GM21737 (cell line): ENCODE results near the gene APOM.

Source experiments
- ATAC-seq: cut with Tn5 transposase; IDR thresholded peaks from one replicate; pipeline ENCODE4 v1.9.1; 2021; ENCODE audit warnings: mild to moderate bottlenecking, moderate library complexity; ENCODE audit not compliant: unreplicated experiment

Gene APOM

DNA sequence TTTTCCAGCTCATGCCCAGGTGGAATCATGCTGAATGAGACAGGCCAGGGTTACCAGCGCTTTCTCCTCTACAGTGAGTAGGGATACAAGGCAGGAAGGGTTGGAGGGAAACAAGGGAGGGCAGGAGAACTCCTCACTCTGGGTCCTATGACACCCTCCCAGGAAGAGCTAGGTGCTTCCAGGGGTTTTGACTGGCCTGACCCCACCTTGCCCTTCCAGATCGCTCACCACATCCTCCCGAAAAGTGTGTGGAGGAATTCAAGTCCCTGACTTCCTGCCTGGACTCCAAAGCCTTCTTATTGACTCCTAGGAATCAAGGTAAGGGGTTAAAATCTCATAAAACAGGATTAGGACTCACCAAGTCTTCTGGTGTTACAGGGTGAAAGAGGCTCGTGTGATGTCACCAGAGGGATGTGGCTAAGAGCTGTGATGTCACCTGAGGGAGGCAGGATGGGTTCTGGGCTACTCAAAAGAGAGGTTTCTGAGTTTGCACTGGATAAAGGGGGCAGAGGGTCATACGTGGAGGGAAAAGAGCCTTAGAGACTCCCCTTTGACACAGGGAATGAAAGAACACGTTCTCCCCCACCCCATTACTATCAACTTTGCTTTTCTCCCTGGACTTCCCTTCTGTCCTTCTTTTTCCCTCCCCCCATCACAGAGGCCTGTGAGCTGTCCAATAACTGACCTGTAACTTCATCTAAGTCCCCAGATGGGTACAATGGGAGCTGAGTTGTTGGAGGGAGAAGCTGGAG lies 1.9 kb downstream of the APOM start:
- no peak for ATAC-seq

DNA sequence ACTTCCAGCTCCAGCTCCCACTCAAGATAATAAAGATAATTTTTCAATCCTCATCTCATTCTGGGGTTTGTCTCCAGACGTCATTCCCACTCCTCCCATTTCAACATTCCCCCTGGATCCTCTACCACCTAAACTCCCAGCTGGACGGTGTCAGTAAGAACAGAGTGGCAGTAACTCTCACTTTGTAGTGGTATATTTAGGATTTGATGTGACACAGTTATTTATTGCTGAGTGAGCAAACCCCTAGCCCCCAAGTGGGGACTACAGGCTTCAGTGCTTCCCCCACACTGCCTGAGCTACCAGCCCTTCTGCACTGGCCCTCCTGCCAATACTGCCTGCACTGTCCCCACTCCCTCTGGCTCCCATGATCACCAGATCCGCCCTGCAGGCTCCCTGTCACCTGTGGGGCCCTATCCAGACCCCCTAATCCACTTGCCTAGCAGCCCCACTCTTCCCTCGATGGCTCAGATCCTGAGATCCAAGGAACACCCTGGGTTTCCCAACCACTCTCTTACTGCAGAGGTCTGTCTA lies 2.5 kb downstream of the APOM start:
- ATAC-seq, result no peak

DNA sequence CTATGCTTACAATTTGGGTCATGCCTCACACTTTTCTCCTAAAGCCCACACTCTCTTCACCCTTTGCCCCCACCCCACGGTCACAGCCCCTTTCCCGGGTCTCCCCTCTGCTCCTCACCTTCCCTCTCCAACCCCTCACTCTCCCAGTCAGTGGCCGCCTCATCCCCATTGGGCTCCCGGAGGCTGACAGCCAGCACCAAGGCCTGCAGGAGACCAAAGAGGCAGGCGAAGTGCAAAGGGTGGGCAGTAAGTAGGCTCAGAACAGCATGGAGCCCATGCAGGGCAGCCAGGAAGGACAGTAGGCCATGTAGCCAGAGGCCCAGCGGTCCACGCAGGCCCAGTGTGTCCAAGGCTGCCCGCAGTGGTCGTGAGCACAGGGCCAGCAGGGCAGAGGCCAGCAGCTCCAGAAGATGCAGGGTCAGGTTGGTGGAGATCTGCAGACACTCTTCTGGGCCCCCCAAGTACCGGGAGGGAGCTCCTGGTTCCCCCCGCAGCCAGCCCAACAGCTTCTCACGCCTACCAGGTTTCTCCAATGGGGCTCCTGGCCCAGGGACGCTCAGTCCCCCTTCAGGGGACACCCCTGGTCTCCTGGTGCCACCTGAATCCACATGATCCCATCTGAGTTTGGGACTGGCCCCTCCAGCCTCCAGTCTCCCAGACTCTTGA lies 3.4 kb downstream of the APOM start:
- no peak for ATAC-seq

DNA sequence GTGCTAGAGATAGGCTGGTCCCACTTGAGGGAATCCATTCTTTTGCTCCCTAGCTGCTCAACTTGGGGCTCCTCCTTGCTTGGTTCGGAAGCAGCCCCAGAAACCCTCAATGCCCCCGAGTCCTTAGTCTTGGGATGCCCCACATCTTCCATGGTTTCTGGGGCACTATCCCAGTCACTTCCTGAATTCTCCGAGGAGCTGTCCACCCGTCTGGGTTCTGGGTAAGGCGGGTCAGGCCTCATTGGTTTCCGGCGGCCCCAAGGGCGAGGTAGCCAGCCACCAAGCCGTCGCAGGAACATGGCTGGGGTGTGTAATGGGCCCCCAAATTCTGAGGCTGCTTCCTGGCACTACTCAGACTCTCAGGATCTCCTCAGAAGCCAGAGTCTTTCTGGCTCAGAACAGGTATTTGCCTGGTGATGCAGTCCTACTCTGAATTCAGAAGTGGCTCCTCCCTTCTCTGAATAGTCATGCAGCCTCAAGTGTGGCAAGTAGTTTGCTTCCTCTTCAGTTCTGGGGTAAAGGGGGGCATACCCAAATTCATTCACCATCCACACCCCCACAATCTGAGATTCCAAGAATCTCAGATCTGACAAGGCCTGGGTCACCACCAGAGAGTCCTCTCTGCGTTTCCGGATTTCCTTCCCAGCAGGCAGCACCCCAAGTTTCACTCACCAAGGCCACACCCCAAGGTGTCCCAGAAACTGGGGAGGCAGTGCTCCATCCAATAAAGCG lies 4.1 kb downstream of the APOM start:
- no peak for ATAC-seq

DNA sequence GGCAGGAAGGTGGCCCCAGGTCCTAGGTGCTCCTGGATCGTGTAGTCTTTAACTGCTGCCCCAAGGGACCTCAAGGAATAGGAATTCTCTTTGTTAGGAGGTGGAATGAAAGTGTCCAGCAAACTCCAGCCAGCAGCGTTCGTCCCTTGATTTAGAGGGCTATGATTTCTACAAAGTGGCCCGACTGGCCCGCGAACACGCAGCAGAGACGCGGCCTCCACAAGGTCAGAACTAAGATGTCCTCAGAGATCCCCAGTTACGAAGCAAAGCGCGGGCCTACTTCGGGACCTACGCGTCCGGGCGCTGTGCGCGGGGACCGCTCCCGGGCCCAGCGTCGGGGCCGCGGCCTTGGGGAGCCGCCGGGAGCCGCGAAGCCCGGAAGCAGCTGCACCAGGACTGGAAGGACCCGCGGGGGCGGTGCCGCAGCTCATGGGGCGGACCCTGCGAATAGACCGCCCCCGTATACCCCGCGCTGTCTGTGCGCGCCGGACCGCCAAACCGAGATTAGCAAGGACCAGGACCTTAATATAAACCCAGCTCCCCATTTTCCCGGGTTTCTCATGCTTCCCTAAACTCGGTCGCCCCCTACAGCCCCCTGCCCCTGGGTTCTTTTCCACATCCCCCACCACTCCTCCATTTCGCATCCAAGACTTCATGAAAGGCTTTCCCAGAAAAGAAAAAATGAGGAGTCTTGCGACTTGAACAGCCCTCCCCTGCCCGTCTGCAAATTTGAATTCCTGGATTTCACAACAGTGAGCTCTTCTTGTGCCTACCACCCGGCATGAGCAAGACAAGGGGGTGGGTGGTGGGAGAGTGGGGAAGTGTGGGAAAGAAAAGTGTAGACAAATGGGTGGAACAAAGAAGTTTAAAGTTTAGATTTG lies 4.9 kb downstream of the APOM start, which contains the start of gene C6orf47:
C6orf47 (minus strand) TSS at position 398 of the 881 bp plus-strand sequence. CDS start 831 bp downstream, outside the sequence.
- peak; percentile 35 for ATAC-seq

DNA sequence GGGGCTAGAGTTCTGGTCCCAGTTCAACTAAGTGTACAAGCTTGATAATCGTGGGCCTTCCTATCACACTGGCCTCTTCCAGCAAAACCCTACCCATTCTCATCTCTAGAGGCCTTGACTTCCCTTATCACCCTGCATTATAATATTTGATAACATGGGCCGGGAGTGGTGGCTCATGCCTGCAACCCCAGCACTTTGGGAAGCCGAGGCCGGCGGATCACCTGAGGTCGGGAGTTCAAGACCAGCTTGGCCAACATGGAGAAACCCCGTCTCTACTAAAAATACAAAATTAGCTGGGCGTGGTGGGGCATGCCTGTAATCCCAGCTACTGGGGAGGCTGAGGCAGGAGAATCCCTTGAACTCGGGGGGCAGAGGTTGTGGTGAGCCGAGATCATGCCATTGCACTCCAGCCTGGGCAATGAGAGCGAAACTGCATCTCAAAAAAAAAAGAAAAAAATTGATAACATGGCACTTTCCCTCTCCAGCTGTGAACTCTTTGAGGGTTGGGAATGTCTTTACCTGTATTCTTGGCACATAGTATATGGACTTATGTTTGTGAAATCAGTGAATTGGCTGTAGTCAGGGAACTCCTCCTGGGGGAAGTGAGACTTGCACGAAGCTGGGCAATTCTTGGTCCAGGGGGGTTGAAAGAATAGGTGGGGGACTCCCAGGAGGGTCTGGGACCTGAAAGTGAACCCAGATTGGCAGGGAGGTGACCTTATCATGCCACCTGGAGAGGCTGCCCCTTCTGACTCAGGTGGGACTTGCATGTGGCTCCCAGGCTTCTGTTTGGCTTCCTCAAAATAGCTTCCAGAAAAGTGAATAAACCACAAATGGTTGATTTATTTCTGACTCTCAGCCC lies 5.8 kb downstream of the APOM start:
- no peak for ATAC-seq

DNA sequence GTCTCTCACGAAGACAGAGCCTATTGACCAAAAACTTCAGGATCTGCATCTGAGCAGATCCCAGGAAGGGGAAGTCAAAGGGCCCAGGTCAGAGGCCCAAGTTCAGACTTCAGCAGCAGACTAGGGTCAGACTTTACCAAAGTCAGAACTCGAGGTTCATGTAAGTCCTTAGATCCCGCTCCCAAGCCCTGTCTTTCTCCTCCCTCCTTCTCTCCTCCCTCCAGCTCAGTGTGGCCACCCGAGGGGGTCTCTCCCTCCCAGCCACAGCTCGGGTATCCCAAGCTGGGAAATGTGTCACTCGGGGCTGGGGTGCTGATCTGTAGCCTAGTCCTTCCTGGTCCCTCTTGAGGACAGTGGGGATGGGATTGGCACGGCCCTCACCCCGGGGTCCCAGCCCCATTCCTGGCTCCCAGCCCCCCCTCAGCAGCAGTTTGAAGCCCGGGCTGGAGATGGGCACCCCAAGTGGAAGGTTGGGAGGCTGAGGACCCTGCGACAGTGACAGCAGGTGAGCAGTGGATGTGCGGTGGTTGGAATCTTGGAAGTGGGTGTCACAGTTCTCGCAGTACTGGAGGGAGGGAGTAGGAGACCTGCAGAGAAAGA lies 6.5 kb downstream of the APOM start:
- ATAC-seq, result no peak

DNA sequence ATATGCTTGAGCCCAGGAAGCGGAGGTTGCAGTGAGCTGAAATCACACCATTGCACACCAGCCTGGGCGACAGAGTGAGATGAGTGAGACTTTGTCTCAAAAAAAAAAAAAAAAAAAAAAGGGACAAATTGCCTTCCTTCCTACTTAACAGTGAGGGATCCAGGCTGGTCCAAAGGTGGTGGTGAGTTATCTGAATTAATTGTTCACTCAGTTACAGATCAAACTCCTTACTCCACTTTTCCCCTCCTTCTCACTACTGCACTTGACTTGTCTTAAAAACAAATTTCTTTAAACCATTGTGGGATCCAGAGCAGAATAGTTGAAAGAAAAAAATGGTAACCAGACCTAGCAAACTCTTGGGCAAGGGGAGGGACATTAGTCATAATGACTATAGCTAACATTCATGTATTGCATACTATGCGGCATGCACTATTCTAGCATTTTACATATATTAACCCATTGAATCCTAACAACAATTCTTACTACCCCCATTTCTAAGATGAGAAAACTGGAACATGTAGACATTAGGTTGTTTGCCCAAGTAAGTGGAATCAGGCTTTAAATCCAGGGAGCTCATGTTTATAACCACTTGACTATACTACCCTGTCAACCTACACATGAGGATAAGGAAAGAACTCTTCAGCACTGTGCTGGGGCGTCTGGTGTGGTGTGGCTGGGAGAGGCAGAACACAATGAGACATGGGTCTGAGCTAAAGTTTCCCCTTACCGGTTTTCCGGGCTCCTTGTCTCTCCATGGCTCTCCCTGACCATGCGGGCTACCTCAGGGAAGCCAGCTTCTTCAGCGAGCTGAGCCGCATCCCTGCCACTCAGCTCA lies 7.6 kb downstream of the APOM start:
- ATAC-seq, result no peak

DNA sequence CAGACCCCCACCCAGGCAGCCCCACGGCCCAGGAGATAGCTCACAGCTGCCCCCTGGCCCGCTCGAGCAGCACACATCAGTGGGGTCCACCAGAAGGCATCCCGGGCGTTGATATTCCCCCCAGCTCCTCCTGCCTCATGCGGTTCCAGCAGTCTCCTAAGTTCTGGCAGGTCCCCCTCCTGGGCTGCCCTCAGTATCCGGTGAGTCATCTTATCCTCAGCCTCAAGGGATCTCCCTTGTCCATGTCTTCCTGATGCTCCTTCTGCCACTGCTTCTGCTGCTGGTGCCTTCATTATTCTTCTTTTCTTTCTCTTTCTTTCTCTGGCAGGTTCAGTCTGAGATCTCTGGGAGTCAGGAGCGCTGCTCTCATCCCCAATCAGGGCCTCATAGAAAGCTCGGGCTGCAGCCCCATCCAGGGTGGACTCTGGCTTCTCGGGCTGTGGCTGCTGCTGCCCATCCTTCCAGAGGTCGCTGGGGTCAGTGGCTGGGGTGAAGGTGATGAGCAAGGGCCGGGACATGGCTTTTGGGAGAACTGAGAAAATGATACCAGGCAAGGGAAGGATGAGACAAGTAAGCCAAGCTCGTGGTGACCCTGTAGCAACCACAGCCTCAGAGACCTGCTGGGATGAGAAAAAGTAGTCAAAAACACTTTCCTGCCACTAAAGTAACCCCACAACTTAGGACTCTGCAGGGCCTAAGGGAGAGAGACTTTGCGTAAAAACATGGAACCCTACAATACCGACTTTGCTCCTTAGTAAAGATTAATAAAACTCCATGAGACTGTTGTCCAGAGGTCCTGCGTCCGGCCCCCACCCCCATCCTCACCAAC lies 8.5 kb downstream of the APOM start:
- ATAC-seq, result no peak

DNA sequence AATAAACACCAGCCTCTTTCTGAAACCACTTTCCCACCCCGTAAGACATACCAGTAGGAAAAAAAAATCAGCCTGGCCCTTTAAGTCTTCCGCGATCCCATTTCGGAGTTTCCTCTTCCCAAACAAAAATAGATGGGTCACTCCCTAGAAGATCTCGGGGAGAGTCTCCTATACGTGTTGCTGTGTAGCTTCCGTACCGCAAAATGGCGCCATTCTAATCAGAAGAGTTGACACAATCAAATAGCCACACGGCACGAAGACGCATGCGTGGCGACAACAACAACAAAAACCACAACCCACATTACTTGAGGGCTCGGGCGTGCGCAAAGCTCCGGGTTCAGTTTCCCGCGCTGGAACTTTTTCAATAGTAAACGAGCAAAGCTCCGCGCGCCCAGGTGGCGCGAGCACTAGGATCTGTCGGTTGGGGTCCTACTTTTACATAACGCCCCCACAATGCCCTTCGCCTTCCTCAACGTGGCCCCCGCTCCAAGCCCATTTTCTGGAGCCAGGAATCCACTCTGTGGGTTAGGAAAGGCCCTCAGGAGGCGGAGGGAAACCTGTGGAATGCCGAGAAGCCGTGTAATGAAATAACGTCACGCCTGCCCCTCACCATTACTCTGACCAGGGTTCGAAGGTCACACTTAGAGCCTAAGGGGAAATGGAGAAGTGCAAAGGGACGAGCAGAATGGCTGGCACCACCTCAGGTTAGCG lies 9.3 kb downstream of the APOM start, which contains the start of gene GPANK1:
GPANK1 (minus strand) TSS at position 208 of the 711 bp plus-strand sequence. CDS start 519 bp downstream, outside the sequence.
- peak; percentile 21 for ATAC-seq

DNA sequence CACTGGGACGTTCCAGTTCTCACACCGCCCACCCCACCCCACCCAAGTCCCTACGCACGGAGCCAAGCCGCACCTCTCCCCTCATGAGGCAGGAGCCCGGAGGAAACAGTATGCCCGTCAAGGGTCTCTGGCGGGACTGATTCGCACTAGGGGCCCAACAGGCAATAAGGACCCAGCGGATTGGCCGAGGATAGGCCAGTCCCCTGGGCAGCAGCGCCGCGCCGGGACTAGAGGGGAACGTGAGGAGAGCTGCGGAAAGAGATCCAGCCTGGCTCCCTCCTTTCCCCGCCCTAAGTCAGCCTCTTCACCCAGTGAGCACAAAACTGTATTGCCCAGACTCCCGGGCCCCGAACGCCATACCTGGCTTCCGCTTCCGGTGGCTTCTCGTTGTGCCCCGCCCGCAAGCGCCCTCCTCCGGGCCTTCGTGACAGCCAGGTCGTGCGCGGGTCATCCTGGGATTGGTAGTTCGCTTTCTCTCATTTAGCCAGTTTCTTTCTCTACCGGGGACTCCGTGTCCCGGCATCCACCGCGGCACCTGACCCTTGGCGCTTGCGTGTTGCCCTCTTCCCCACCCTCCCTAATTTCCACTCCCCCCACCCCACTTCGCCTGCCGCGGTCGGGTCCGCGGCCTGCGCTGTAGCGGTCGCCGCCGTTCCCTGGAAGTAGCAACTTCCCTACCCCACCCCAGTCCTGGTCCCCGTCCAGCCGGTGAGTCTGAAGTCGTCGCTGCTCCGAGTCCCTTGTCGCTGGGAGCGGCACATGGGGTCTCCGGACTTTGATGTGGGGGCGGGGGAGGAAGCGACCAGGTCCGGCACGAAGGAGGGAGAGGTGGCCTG lies 10.0 kb downstream of the APOM start, which contains the start of gene CSNK2B:
CSNK2B (plus strand) TSS at position 580 of the 836 bp plus-strand sequence. CDS start 752 bp downstream, outside the sequence.
- peak; percentile 64 for ATAC-seq

DNA sequence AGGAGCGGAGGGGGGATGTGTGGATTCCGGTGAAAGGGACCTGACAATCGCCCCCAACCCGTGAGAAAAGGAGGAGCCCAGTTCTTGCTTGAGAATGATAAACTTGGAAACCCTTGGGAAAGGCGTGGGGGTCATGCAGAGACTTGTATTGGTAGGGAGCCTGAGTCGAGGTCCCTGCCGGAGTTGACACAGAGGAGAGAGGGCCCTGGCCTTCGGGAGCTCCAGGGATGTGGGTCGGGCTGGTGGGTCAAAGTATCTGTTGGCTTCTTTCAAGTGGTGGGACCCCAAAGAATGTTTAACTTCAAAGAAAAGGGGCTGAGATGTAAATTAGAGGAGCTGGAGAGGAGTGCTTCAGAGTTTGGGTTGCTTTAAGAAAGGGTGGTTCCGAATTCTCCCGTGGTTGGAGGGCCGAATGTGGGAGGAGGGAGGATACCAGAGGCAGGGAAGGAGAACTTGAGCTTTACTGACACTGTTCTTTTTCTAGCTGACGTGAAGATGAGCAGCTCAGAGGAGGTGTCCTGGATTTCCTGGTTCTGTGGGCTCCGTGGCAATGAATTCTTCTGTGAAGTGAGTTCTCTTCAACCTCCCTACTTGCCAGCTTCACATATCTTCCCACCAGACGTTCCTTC lies 10.8 kb downstream of the APOM start:
- no peak for ATAC-seq

DNA sequence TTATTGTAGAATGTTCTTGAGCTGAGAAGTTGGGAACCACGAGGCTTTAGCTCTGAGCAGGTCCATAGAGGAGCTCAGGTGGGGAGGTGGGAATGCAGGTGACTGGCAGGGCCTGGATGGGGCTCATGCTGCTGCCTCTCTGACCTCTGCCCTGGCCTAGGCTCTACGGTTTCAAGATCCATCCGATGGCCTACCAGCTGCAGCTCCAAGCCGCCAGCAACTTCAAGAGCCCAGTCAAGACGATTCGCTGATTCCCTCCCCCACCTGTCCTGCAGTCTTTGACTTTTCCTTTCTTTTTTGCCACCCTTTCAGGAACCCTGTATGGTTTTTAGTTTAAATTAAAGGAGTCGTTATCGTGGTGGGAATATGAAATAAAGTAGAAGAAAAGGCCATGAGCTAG lies 14.0 kb downstream of the APOM start, which contains the start of gene LY6G5B:
LY6G5B (plus strand) TSS at position 301 of the 400 bp plus-strand sequence. CDS start 975 bp downstream, outside the sequence.
- no peak for ATAC-seq

DNA sequence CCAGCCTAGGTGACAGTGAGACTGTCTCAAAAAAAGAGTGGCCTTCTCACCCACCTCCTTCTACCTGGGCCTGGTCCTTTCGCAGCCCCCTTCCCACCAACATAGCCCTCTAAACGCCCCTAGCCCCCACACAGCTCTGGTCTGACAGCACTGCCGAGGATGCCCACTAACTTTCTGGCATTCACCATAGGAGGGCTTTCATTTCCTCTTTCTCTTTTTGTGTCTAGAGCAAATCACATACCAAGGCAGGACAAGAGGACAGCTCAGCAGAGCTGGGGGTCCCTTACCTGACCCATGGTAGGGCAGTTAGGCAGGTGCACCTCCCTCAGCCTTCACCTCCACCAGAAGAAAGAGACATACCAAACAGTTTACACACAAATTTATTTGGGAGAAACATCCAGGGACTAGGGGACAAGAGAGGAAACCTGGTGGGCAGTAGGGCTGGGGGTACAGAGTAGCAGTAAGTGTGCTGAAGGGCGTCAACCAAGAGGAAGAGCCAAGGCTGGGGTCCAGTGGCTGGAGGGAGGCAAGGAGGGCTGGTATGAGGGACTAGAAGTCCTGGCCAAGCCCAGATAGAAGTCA lies 20.7 kb downstream of the APOM start:
- no peak for ATAC-seq

DNA sequence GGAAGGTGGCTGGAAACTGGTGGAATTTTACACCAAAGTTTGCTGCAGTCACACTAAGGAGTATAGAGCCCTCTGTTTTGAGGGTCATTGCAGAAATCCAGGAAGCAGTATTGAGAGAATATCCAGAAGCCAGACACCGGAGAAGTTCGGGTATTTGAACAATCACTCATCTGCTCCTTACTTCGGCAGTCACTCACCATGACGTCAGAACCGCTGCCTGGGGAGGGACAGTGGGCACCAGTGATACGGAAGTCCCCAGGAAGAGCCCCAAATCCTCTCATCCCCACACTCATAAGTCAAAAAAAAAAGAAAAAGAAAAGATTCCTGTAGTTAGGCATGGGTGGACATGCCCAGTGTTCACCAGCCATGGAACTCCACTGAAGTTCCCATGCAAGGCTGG lies 21.2 kb downstream of the APOM start:
- no peak for ATAC-seq
